ENCODE results near the gene TXNDC11. TPM values are rescaled to one million over a fixed set of nuclear protein-coding genes. Genes with fewer than 3 reads are reported as not detected.

Gene TXNDC11
- total RNA-seq, 6 experiments from 2014 or later: 43.2 to 63.3 (median 54.0) TPM

- no peak overlapping the region for H3K4me3 ChIP-seq
- DNase-seq: no peak
- H3K27ac ChIP-seq: no peak overlapping the region
- H3K27me3 ChIP-seq: no peaks in the 10 kb centered on the region
- WGBS (ENCODE audit: insufficient coverage, low coverage, low lambda C conversion rate, missing lambda C conversion rate): 82% methylated on average over 7 of the region's 7 CpGs
- TF ChIP-seq POLR2A (IDR thresholded peaks at IDR 0.05): no peak
- no peak for TF ChIP-seq CTCF (IDR thresholded peaks at IDR 0.05)
- intact Hi-C loops (cut with DNase I): no loop called here
- peaks cover 0 to 52% (median 19%) of the 10 kb centered on the region in 4 donors for H3K36me3 ChIP-seq
- ATAC-seq: no peak
- H3K9me3 ChIP-seq: no peaks in the 10 kb centered on the region
- H3K4me1 ChIP-seq: peaks cover 0 to 19% (median 5%) of the 10 kb centered on the region in 4 donors
These were observed 36.4 kb upstream of the TXNDC11 start for GRCh38 chr16:11779074-11779473.

DNA sequence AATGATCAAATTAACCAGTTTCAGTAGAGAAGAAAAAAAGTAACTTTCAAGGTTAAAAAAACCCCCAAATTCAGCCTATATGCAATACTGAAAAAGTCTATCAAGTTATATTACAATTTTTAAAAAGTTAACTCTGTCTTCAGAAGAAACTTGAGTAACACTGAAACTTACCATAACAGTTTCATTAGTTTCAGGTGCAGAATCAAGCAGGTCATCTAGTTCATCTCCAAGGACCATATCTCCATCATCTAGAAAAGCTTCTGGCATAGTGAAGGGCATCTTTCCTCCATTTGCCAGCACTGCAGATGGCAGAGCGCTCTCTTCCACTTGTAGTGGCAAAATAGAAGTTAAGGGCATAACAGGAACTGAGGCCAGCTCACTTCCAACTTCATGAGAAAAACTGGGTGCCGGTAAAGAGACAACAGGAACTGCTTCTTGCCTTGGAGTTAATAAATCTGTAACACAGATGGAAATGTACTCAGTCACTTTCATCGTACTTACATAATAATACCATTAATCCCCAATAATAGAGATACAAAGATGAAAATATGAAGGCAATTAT, 31.5 kb upstream of the TXNDC11 start:
- peaks cover 5 to 93% (median 41%) of the 10 kb centered on the region in 4 donors for H3K36me3 ChIP-seq
- no peak for TF ChIP-seq POLR2A (IDR thresholded peaks at IDR 0.05)
- TF ChIP-seq CTCF (IDR thresholded peaks at IDR 0.05): no peak
- H3K4me1 ChIP-seq: no peaks in the 10 kb centered on the region
- DNase-seq (no peak), ATAC-seq (no peak)
- no peaks in the 10 kb centered on the region for H3K27me3 ChIP-seq
- no peak overlapping the region for H3K27ac ChIP-seq
- intact Hi-C loops (cut with DNase I): no loop called here
- no peak overlapping the region for H3K4me3 ChIP-seq
- 86% methylated on average over 3 of the region's 3 CpGs for WGBS (ENCODE audit: insufficient coverage, low coverage, low lambda C conversion rate, missing lambda C conversion rate)
- H3K9me3 ChIP-seq: no peaks in the 10 kb centered on the region

DNA sequence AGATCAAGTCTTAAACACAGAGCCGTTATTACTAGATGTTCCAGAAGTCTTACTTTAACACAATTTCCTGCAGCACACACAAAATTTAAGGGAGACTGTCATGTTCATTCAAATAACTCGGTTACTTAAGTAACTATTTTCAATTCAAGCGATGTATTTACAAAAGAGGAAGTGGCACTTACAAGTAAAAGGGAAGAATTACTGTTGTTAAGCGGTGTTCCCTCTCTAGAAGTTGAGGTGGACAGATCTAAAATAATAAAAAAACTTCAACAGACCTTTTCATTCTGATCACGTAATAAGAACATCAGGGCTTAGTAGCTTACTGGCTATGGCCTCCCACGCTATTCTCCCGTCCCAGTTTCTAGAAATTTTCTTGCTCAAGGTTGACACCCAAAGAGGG, 26.2 kb upstream of the TXNDC11 start:
- Histone ChIP-seq H3K9me3 (no peaks in the 10 kb centered on the region), H3K27me3 (no peaks in the 10 kb centered on the region), H3K27ac (no peak overlapping the region), H3K4me1 (no peaks in the 10 kb centered on the region), H3K36me3 (peaks cover 8 to 91% (median 41%) of the 10 kb centered on the region in 4 donors), H3K4me3 (no peak overlapping the region)
- no peak for TF ChIP-seq CTCF (IDR thresholded peaks at IDR 0.05)
- no peak for TF ChIP-seq POLR2A (IDR thresholded peaks at IDR 0.05)
- DNase-seq: no peak
- ATAC-seq: no peak
- 67% methylated on average over 7 of the region's 7 CpGs for WGBS (ENCODE audit: insufficient coverage, low coverage, low lambda C conversion rate, missing lambda C conversion rate)
- intact Hi-C loops (cut with DNase I): no loop called here

DNA sequence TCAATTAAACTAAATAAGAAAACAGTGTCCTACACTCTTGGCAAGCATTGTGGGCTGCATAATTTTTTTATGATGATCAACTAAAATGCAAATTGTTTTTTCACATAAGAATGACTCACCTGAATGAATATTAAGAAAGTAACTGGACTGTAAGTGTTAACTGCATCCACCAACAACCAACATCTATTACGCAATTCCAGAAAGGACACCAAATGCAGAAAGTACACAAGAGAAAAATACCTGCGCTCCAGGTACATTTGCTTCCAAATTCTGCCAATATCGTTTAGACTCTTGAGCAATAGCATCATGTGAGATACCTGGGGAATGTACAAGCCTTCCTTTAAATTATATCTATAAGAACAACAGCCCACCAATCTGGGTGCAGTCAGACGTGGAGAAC, 19.8 kb upstream of the TXNDC11 start:
- peaks cover 0 to 66% (median 30%) of the 10 kb centered on the region in 4 donors for H3K36me3 ChIP-seq
- H3K27me3 ChIP-seq: no peaks in the 10 kb centered on the region
- no peak overlapping the region for H3K4me3 ChIP-seq
- H3K9me3 ChIP-seq: no peaks in the 10 kb centered on the region
- WGBS (ENCODE audit: insufficient coverage, low coverage, low lambda C conversion rate, missing lambda C conversion rate): 49% methylated on average over 4 of the region's 4 CpGs
- no peak for TF ChIP-seq CTCF (IDR thresholded peaks at IDR 0.05)
- H3K27ac ChIP-seq: no peak overlapping the region
- no peak for DNase-seq
- H3K4me1 ChIP-seq: peaks cover 0 to 22% (median 11%) of the 10 kb centered on the region in 4 donors
- ATAC-seq: peak in 1 of 4 donors; percentile 28
- intact Hi-C loops (cut with DNase I): no loop called here
